ENCODE results near the gene RERE.
"Not testable (repeated sequence)": the region's sequence is repeated elsewhere in the genome, so short reads cannot be mapped to it uniquely, and the experiment has no call there.

Gene RERE

GRCh38 chr1:8464377-8464776 is 353.1 kb downstream of the RERE start:
- no peak for DNase-seq

GRCh38 chr1:8463144-8463927 is 354.1 kb downstream of the RERE start:
- no peak for DNase-seq

- DNase-seq, result no peak
Observed at GRCh38 chr1:8462371-8462892, 355.0 kb downstream of the RERE start.

- no peak for DNase-seq
Observed at GRCh38 chr1:8461351-8462110, 355.9 kb downstream of the RERE start.

- DNase-seq, result no peak
Observed at GRCh38 chr1:8460784-8461183, 356.7 kb downstream of the RERE start.

GRCh38 chr1:8460132-8460544 is 357.3 kb downstream of the RERE start:
- no peak for DNase-seq

- no peak for DNase-seq
Observed at GRCh38 chr1:8458607-8459006, 358.8 kb downstream of the RERE start.

- no peak for DNase-seq
Observed at GRCh38 chr1:8457760-8458381, 359.6 kb downstream of the RERE start.

- DNase-seq, result no peak
Observed at GRCh38 chr1:8456991-8457390, 360.4 kb downstream of the RERE start.

GRCh38 chr1:8456308-8456912 is 361.0 kb downstream of the RERE start:
- DNase-seq, result no peak

- no peak for DNase-seq
Observed at GRCh38 chr1:8455700-8456307, 361.6 kb downstream of the RERE start.

GRCh38 chr1:8450312-8450711 is 367.1 kb downstream of the RERE start:
- DNase-seq, result no peak

GRCh38 chr1:8448911-8449661 is 368.4 kb downstream of the RERE start:
- DNase-seq, result no peak

- DNase-seq, result not testable (repeated sequence)
Observed at GRCh38 chr1:8448505-8448904, 368.9 kb downstream of the RERE start.

GRCh38 chr1:8447616-8448150 is 369.8 kb downstream of the RERE start:
- DNase-seq, result no peak

- DNase-seq, result not testable (repeated sequence)
Observed at GRCh38 chr1:8446119-8446518, 371.3 kb downstream of the RERE start.

GRCh38 chr1:8443558-8444194 is 373.8 kb downstream of the RERE start:
- no peak for DNase-seq

- no peak for DNase-seq
Observed at GRCh38 chr1:8441426-8441825, 376.0 kb downstream of the RERE start.

GRCh38 chr1:8439015-8439702 is 378.3 kb downstream of the RERE start:
- DNase-seq, result no peak

GRCh38 chr1:8438489-8438888 is 379.0 kb downstream of the RERE start:
- DNase-seq, result no peak

All from effector CD4-positive, alpha-beta T cell (primary cell).